ENCODE results near the gene C20orf202. TPM values are rescaled to one million over a fixed set of nuclear protein-coding genes. Genes with fewer than 3 reads are reported as not detected.

The C20orf202 gene
- polyA plus RNA-seq, 1 of the 3 experiments (the other 2 are of a cell fraction): not detected

DNA sequence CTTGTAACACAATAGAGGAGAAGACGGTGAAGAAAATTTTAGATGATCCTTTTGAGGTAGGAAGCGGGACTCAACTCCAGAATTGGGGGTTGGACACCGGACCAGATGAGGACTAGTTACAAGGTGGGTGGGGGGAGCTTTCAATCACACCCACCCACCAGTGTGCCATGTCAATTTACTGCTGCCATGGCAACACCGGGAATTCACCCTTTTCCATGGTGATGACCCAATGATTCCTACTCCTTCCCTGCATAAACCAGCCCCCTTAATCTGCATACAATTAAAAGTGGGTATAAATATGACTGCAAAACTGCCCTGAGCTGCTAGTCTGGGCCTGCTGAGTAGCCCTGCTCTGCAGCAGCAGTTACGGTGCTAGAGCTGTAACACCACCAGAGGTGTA is 37.3 kb downstream of the C20orf202 start:
- H3K36me3 ChIP-seq (replicated peaks in 1 of 2; ENCODE audit: control insufficient read depth in 1 of 2, insufficient read depth in 2 of 2, low read length in 1 of 2): no peaks in the 10 kb centered on the region
- TF ChIP-seq FOXJ3 (CRISPR knock-in tag; IDR thresholded peaks at IDR 0.05) (no peak), ELF1 (IDR thresholded peaks at IDR 0.05) (no peak), RXRA (IDR thresholded peaks at IDR 0.05; ENCODE audit: borderline replicate concordance, low read depth) (no peak), SIN3A (IDR thresholded peaks at IDR 0.05; ENCODE audit: borderline replicate concordance, low read depth, low read length) (no peak), FOSL2 (IDR thresholded peaks at IDR 0.05; ENCODE audit: borderline replicate concordance, low read depth) (no peak), NRF1 (IDR thresholded peaks at IDR 0.05; ENCODE audit: low read depth, low read length) (no peak), TEAD4 (IDR thresholded peaks at IDR 0.05; ENCODE audit: borderline replicate concordance, insufficient read depth) (no peak), TCF12 (IDR thresholded peaks at IDR 0.05) (no peak), CHD2 (IDR thresholded peaks at IDR 0.05; ENCODE audit: low read length, partially characterized antibody) (no peak), GATA2 (CRISPR knock-in tag; IDR thresholded peaks at IDR 0.05) (no peak), MXI1 (IDR thresholded peaks at IDR 0.05; ENCODE audit: low read depth, low read length) (no peak), EP300 (IDR thresholded peaks at IDR 0.05; ENCODE audit: borderline replicate concordance in 1 of 2, low read depth in 1 of 2, low read length in 1 of 2) (no peak), EZH2phosphoT487 (IDR thresholded peaks at IDR 0.05; ENCODE audit: borderline replicate concordance, low read depth) (no peak)
- TF ChIP-seq, protein P1, sequence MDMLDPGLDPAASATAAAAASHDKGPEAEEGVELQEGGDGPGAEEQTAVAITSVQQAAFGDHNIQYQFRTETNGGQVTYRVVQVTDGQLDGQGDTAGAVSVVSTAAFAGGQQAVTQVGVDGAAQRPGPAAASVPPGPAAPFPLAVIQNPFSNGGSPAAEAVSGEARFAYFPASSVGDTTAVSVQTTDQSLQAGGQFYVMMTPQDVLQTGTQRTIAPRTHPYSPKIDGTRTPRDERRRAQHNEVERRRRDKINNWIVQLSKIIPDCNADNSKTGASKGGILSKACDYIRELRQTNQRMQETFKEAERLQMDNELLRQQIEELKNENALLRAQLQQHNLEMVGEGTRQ (IDR thresholded peaks at IDR 0.05; ENCODE audit: borderline replicate concordance, low read depth, low read length): no peak
- TF ChIP-seq, protein P2, sequence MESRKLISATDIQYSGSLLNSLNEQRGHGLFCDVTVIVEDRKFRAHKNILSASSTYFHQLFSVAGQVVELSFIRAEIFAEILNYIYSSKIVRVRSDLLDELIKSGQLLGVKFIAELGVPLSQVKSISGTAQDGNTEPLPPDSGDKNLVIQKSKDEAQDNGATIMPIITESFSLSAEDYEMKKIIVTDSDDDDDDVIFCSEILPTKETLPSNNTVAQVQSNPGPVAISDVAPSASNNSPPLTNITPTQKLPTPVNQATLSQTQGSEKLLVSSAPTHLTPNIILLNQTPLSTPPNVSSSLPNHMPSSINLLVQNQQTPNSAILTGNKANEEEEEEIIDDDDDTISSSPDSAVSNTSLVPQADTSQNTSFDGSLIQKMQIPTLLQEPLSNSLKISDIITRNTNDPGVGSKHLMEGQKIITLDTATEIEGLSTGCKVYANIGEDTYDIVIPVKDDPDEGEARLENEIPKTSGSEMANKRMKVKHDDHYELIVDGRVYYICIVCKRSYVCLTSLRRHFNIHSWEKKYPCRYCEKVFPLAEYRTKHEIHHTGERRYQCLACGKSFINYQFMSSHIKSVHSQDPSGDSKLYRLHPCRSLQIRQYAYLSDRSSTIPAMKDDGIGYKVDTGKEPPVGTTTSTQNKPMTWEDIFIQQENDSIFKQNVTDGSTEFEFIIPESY (IDR thresholded peaks at IDR 0.05; ENCODE audit: borderline replicate concordance, low read depth): no peak
- H4K20me1 ChIP-seq (ENCODE audit: insufficient read depth): no peaks in the 10 kb centered on the region
- H3K27ac ChIP-seq (ENCODE audit: low read depth in 2 of 2, low read length in 1 of 2): no peak overlapping the region
- WGBS (ENCODE audit: low lambda C conversion rate): 85% methylated on average over 5 of the region's 5 CpGs
- peaks cover 0 to 4% of the 10 kb centered on the region in 2 experiments; a peak in 2 of 4 replicates for H3K4me1 ChIP-seq (ENCODE audit: control insufficient read depth in 1 of 2, insufficient read depth in 2 of 2, low read depth in 1 of 2, low read length in 1 of 2)
- ChIA-PET CTCF (no interaction called here), POLR2A (no interaction called here)
- H2AFZ ChIP-seq (ENCODE audit: low read depth): no peak overlapping the region
- DNase-seq: no peak
- H3K4me3 ChIP-seq (ENCODE audit: low read depth in 2 of 2, low read length in 1 of 2): no peak overlapping the region
- no peaks in the 10 kb centered on the region for H3K9me3 ChIP-seq
- no peaks in the 10 kb centered on the region for H3K27me3 ChIP-seq (ENCODE audit: insufficient read depth)
- H3K4me2 ChIP-seq: no peak overlapping the region
- no peak overlapping the region for H3K9ac ChIP-seq
- no peaks in the 10 kb centered on the region for H3K9me2 ChIP-seq
- H3F3A ChIP-seq (replicated peaks; ENCODE audit: insufficient read depth): peaks cover 7% of the 10 kb centered on the region
- no peaks in the 10 kb centered on the region for H3K79me2 ChIP-seq (ENCODE audit: insufficient read depth)

DNA sequence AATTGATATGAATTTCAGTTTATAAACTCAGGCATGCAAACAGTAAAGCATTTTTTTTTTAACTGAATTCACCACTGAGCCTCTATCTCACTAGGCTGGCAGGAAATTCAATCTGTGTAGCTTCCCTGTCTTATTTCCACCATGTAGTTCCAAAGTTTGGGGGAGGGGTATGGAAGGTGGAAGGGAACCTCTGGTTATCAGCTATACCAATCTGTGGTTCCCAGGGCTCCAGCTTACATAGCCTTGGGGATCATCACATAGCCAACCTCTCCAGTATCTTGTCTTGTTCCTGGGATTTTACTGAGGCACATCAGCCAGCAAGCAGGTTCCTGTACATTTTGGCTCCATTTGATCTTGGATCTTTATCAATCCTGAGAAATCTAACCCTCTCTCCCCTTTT is 38.2 kb downstream of the C20orf202 start:
- H3K9me2 ChIP-seq: no peaks in the 10 kb centered on the region
- no peaks in the 10 kb centered on the region for H3K9me3 ChIP-seq
- no peaks in the 10 kb centered on the region for H4K20me1 ChIP-seq (ENCODE audit: insufficient read depth)
- no peaks in the 10 kb centered on the region for H3K79me2 ChIP-seq (ENCODE audit: insufficient read depth)
- H3F3A ChIP-seq (replicated peaks; ENCODE audit: insufficient read depth): peaks cover 7% of the 10 kb centered on the region
- ChIA-PET CTCF (no interaction called here), POLR2A (no interaction called here)
- peaks cover 0 to 4% of the 10 kb centered on the region in 2 experiments; a peak in 2 of 4 replicates for H3K4me1 ChIP-seq (ENCODE audit: control insufficient read depth in 1 of 2, insufficient read depth in 2 of 2, low read depth in 1 of 2, low read length in 1 of 2)
- no peak overlapping the region for H3K4me3 ChIP-seq (ENCODE audit: low read depth in 2 of 2, low read length in 1 of 2)
- no peaks in the 10 kb centered on the region for H3K36me3 ChIP-seq (replicated peaks in 1 of 2; ENCODE audit: control insufficient read depth in 1 of 2, insufficient read depth in 2 of 2, low read length in 1 of 2)
- H3K27me3 ChIP-seq (ENCODE audit: insufficient read depth): no peaks in the 10 kb centered on the region
- H2AFZ ChIP-seq (ENCODE audit: low read depth): no peak overlapping the region
- DNase-seq: no peak
- no peak overlapping the region for H3K4me2 ChIP-seq
- H3K27ac ChIP-seq (ENCODE audit: low read depth in 2 of 2, low read length in 1 of 2): no peak overlapping the region
- H3K9ac ChIP-seq: no peak overlapping the region
- TF ChIP-seq TCF12 (IDR thresholded peaks at IDR 0.05): no peak
- TF ChIP-seq FOXJ3 (CRISPR knock-in tag; IDR thresholded peaks at IDR 0.05): no peak
- TF ChIP-seq JUND (IDR thresholded peaks at IDR 0.05): no peak
- TF ChIP-seq RFX5 (IDR thresholded peaks at IDR 0.05; ENCODE audit: low read length): no peak
- no peak for TF ChIP-seq MEF2A (IDR thresholded peaks at IDR 0.05; ENCODE audit: borderline replicate concordance, low read depth)
- TF ChIP-seq RCOR1 (IDR thresholded peaks at IDR 0.05; ENCODE audit: low read length): no peak
- TF ChIP-seq, protein P3, sequence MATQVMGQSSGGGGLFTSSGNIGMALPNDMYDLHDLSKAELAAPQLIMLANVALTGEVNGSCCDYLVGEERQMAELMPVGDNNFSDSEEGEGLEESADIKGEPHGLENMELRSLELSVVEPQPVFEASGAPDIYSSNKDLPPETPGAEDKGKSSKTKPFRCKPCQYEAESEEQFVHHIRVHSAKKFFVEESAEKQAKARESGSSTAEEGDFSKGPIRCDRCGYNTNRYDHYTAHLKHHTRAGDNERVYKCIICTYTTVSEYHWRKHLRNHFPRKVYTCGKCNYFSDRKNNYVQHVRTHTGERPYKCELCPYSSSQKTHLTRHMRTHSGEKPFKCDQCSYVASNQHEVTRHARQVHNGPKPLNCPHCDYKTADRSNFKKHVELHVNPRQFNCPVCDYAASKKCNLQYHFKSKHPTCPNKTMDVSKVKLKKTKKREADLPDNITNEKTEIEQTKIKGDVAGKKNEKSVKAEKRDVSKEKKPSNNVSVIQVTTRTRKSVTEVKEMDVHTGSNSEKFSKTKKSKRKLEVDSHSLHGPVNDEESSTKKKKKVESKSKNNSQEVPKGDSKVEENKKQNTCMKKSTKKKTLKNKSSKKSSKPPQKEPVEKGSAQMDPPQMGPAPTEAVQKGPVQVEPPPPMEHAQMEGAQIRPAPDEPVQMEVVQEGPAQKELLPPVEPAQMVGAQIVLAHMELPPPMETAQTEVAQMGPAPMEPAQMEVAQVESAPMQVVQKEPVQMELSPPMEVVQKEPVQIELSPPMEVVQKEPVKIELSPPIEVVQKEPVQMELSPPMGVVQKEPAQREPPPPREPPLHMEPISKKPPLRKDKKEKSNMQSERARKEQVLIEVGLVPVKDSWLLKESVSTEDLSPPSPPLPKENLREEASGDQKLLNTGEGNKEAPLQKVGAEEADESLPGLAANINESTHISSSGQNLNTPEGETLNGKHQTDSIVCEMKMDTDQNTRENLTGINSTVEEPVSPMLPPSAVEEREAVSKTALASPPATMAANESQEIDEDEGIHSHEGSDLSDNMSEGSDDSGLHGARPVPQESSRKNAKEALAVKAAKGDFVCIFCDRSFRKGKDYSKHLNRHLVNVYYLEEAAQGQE (IDR thresholded peaks at IDR 0.05; ENCODE audit: low read depth, low read length): no peak
- TF ChIP-seq YY1 (IDR thresholded peaks at IDR 0.05; ENCODE audit: low read depth): no peak
- TF ChIP-seq POLR2AphosphoS5 (IDR thresholded peaks at IDR 0.05; ENCODE audit: low read depth, low read length): no peak
- TF ChIP-seq EP300 (IDR thresholded peaks at IDR 0.05; ENCODE audit: borderline replicate concordance in 1 of 2, low read depth in 1 of 2, low read length in 1 of 2): no peak
- TF ChIP-seq NRF1 (IDR thresholded peaks at IDR 0.05; ENCODE audit: low read depth, low read length): no peak
- TF ChIP-seq ELF1 (IDR thresholded peaks at IDR 0.05): no peak

Measured in SK-N-SH (cell line).